Putamen (tissue), 1 donor: Measurements from ENCODE around the gene SLC16A13.
"Not testable (repeated sequence)": the region's sequence is repeated elsewhere in the genome, so short reads cannot be mapped to it uniquely, and the experiment has no call there.

Experiments
- DNase-seq: peaks from one replicate; pipeline ENCODE4 v3.0.0-alpha.2; 2016; ENCODE audit warnings: low spot score

Gene SLC16A13

GRCh38 chr17:7029096-7029495 is 6.7 kb upstream of the SLC16A13 start:
- no peak for DNase-seq

DNA sequence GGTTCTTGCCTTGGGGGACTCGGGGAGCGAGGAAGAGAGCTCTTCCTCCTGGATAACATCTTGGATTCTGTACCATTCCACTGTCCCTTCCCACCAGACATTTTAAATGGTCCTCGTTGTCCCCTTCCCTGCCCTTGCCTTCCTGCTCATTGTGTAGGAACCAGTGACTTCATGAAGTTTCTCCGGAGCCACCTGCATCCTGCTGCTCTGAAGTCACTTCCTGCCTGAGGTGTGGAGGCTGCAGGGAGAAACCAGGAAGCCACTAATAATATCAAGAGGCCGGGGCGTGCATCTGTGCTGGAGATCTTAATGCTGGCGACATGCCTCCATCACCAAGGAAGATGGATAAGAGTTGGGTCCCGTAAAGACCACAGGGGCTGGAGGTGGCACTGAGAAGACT is 6.2 kb upstream of the SLC16A13 start:
- no peak for DNase-seq

DNA sequence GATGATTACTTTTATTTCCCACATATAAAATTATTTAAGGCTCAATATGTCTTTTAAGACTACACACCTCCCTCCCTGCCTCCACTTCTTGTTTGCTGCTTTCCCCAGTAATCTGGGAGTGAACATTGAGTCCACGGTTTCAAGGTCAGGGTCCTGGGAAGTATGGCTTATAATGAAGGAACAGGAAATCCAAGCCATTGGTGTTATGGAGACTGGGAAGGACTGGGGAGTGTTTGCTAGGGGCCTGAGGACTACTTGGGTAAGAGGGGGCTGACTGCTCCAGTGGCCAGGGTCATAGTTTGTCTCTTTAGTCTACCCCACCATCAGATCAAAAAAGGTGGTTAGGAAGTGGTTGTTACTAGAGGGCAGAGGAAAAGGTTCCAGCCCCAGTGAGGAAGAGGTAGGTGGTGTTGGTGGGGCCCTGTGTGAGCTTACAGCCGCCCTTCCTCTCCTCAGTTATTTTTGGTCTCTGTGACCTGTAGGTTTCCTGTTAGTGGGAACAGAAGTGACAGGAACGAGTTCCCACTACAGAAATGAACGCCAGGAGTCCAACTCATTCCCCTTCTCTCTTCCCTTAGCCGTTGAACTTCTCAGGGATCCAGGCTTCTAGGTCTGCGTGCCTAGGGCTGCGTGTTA is 742 bp upstream of the SLC16A13 start:
- no peak for DNase-seq

- DNase-seq: no peak
Observed at GRCh38 chr17:7038025-7038862, 2.4 kb downstream of the SLC16A13 start.

DNA sequence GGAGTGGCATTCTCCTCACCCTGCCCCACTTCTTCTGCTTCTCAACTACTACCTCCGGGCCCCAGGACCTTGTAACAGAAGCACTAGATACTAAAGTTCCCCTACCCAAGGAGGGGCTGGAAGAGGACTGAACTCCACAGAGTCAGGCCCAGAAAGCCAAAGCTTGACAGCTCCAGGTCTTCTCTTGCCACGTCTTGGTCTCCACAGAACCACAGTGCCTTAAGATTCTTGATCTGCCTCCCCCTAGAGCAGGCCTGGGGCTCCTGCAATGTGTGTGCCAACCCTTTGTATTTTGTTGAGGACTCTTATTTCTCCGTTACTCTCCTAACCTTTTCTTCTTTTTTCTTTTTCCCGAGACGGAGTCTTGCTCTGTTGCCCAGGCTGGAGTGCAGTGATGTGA is 4.0 kb downstream of the SLC16A13 start:
- DNase-seq: no peak

DNA sequence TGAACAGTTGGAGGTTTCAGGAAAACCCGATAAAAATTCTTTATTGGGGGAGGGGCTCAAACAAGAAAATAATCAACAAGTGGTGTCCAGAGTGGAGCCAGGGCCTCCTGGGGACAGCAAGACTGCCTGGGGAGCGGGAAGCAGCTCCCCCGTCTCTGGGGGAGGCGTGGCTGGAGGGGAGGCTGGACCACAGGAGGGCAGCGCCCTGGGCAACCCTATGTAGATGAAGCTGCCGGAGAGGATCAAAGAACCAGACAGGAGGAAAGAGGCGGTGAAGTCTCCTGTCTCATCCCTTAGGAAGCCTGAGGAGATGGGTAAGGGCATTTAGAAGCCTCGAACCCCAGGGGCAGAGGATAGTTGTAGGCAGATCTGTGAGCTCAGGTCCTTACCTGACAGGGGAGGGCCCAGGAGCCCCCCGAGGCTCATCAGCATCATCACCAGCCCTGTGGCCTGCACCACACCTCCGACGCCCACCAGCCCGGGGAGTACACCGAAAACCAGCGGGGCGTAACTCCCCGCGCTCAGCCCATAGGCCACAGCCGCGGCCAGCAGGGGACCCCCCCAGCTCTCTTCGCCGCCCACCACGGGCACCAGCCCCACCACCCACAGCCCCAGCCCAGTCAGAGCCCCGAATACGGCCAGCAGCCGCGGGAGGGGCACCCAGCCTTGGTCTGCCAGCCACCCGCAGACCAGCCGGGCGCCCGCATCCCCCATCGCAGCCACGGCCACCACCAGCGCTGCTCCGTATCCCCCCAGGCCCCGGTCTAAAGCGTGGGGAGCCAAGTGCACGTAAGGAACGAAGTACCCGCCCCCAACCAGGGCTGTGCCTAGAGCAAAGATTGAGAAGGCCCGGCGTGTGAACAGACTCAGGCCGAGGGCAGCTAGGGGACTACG is 6.0 kb downstream of the SLC16A13 start:
- no peak for DNase-seq

- DNase-seq: no peak
Observed at GRCh38 chr17:7042501-7043181, 6.8 kb downstream of the SLC16A13 start.

DNA sequence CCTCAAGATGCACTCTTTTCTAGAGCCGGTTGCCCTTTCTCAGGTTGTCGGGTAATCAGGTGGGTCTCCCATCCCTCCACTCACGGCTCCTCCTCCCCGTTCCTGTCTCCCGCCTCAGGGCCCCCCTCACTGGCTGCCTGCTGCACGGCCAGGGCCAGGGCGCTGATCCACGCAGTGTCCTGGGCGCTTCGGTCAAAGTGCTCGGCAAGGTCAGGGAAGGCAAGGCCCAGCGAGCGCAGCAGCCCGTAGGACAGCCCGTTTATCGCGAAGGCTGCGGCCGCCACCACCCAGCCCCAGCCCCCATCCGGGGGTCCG is 7.3 kb downstream of the SLC16A13 start:
- DNase-seq: no peak

DNA sequence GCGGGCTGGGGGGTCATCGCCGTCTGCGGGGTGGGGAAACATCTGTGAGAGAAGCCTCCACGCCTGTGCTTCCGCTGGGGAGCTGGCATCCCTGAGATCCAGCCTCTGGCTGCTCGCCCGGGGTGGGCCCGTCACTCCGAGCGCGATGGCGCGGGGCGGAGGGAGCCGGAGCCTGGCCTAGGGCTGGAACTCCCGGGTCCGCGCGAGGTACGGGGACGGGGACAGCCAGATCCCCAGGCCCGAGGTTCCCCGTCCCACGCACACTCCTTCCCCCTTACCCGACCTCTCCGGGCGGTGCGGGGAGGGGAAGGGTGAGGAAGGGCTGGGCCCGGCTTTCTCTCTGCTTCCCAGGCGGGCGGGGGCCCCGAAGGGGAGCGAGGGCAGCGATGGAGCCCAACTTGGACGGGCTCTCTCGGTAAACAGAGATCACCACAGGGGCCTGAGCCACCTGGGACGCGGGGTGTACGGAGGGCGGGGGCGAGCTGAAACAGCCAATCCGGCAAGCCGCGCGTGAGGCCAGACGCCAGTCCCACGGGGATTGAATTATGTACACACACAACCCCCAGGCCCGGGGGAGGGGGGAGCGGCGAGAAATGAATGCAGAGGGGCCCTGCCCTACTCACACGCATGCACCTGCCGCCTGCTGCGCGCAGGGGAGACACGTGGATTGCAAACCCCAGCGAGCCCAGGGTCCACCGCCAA is 7.8 kb downstream of the SLC16A13 start, which contains the start of gene SLC16A11:
Gene SLC16A11, minus strand, starts transcription at position 596 of the 702 bp plus-strand sequence. Its CDS starts 579 bp downstream, at position 17.
- DNase-seq: no peak

DNA sequence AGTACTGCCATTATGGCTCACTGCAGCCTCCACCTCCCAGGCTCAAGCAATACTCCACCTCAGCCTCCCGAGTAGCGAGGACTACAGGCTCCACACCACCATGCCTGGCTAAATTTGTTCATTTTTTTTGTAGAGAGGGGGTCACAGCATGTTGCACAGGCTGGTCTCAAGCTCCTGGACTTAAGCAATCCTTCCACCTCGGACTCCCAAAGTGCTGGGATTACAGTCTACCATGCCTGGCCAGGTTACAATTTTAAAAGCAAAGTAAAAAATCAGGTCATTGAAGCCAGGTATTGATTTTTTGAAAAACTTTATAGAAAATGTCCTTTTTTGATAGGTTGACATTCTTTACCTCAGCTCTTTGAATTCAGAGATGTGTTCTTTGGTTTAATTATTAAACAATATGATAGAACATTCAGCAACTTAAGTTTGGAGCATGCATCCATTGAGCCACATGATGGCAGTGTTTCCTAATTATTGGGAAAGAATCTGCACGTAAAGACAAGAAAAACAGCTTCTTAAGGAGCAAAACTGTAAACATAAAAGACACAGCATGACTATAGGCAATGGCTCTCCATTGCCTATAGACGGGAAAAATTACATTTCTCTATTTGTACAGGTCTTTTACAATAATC is 9.8 kb downstream of the SLC16A13 start:
- no peak for DNase-seq

- no peak for DNase-seq
Observed at GRCh38 chr17:7046127-7046724, 10.4 kb downstream of the SLC16A13 start.

DNA sequence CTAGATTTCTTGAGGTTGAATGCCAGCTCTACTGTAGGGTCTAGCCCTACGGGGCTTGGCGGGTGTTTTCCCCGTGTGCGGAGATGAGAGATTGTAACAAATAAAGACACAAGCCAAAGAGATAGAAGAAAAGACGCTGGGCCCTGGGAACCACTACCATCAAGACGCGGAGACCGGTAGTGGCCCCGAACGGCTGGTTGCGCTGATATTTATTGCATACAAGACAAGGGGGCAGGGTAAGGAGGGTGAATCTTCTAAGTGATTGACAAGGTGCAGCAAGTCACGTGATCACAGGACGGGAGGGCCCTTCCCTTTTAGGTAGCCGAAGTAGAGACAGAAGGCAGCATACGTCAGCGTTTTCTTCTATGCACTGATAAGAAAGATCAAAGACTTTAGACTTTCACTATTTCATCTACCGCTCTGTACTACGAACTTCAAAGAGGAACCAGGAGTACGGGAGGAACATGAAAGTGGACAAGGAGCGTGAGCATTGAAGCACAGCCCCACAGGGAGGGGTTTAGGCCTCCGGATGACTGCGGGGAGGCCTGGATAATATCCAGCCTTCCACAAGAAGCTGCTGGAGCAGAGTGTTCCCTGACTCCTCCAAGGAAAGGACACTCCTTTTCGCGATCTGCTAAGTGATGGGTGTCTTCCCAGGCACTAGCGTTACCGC is 11.0 kb downstream of the SLC16A13 start:
- DNase-seq: not testable (repeated sequence)

- DNase-seq: no peak
Observed at GRCh38 chr17:7047566-7047965, 11.8 kb downstream of the SLC16A13 start.

DNA sequence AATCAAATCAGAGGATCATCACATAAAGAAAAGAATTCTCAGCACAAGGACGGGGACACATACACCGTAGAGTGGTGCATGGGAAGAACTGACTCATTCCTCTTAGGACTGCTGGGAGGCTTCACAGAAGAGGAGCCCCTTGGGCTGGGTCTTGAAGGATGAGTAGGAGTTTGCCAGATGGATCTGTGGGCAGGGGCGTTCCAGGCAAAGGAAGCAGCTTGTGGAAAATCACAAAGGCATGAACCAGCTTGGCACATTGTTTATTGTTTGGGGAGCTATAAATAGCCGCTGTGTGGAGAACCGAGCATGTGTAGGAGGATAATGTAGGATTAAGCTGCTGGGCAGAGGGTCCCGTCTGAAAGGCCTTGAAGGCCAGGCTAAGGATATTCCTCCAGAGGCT is 13.2 kb downstream of the SLC16A13 start:
- DNase-seq: no peak

DNA sequence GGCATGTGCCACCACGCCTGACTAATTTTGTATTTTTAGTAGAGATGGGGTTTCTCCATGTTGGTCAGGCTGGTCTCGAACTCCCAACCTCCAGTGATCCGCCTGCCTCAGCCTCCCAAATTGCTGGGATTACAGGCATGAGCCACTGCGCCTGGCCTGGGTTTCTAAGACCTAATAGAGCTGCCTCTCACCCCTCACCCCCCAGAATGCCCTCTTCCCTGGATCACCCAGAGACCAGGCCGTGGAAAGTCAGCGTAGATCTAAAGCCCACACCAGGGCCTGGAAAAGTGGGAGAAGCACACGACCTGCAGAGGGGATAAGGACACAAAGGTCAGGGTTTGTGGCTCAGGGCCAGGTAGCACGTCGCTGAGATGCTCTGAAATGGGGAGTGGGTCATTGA is 14.8 kb downstream of the SLC16A13 start:
- DNase-seq: not testable (repeated sequence)

DNA sequence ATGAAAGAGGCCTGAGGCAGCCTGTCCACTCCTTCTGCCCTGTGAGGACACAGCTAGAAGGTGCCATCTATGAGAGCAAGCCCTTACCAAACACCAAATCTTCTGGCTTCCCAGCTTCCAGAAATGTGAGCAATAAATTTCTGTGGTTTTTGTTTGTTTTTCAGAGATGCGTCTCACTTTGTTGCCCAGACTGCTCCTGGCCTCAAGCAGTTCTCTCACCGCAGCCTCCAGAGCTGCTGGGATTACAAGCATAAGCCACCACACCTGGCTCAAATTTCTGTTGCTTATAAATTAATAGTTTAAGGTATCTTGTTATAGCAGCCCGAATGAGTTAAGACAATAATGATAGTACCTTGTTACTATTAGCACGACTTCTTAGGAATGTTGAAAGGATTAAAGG is 20.6 kb downstream of the SLC16A13 start:
- no peak for DNase-seq

DNA sequence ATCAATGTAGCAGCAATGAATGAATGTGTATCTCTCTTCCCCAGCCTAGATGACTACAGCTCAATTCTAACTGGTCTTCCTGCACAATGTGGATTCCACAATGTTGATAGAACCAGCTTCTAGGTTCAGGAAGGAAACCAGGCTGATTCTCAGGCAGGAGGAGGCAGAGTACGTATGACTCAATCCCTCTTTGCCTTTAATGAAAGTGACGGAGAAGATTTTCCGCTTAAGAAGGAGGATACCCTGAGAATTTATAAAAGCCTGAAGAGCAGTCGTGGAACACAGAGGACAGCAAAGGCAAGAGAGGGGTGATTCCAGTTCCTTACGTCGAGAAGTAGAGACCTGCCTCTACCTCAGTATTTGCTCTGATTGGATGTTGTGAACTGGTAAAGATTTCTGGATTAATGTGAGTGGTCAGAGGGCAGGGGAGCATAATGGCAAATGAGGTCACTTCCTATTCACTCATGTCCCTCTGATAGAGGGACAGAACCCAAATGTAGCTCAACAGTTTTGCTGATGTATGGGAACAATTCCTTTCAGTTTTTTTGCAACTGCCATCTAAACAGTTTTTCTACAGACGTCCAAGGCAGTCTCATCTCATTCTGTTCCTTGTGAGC is 23.1 kb downstream of the SLC16A13 start:
- no peak for DNase-seq

DNA sequence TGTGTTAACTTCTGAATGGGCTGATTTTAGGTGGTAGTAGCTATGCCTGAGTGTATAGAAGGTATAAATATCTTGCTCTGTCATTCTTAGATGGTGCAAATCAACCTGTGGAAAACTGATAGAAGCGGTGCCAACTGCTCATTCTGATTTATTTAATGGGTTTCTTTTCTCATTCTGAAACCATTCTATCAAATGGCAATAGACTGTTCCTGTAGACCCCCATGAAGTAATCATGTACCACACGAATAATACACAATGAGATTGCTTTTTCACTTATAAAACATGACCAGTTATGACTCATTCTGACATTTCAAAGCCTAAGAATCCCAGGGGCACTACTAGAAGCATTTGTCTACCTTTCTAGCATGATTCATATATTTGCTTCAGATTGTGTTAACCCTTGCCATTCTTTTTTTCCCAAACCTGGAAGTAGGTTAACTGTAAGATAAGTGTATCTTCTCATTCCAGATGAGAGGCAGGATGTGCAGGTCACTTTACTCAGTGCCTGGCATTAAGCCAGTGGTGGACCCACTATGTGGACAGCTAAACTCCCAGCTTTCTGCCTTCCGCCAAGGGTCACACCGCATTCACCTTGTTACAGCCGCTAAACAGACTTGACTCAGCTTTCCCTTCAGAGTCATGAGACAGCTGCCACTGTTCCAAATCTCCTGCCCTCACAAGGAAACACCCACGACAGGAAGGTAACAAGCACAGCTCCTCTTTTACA is 24.5 kb downstream of the SLC16A13 start:
- peak; percentile 66 for DNase-seq
